Lower leg skin (tissue), 3 donors: ENCODE data around the gene TBPL1.

Experiments used
- CTCF ChIP-seq, 3 donors: fragments of 450-650 bp; IDR thresholded peaks; one replicate each; pipeline ENCODE4 v1.5.1; 2016; ENCODE audit warnings: antibody characterized with exemption in 3 of 3, mild to moderate bottlenecking in 3 of 3, moderate library complexity in 2 of 3
- POLR2A ChIP-seq, 2 donors: fragments of 450-650 bp; IDR thresholded peaks; one replicate each; pipeline ENCODE4 v1.6.1; 2016 to 2017; ENCODE audit warnings: antibody characterized with exemption in 2 of 2, mild to moderate bottlenecking in 1 of 2, moderate library complexity in 1 of 2

DNA sequence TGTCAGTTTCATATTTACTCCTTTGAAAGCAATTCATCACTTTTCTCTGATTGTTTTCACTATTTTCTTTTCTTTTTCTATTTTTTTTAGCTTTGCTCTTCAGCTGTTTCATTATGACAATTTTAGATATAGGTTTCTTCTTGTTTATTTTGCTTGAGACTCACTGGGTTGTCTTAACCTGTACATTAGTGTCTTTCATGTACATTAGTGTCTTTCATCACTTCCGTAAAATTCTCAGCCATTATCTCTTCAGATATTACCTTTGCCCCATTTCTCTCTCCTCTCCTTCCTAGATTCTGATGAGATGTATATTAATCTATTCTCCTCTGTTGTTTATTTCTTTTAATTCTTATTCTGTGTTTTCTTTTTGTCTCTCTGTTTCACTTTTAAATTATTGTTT is 14.5 kb upstream of the TBPL1 start:
- TF ChIP-seq CTCF (IDR thresholded peaks at IDR 0.05) = no peak
- no peak for TF ChIP-seq POLR2A (IDR thresholded peaks at IDR 0.05)
